Left ventricle myocardium inferior (tissue), 1 donor: ENCODE data around the gene GNG12. TPM values are rescaled to one million over a fixed set of nuclear protein-coding genes. Genes with fewer than 3 reads are reported as not detected.

Experiments
- DNase-seq: peaks from one replicate; pipeline ENCODE4 v3.0.0-alpha.2; 2020
- H3K27ac ChIP-seq: fragments of 200-600 bp; replicated peaks from 2 replicates; pipeline ENCODE4 v1.8.0; 2021
- H3K27me3 ChIP-seq: fragments of 200-600 bp; 2 replicates; pipeline ENCODE4 v1.8.0; 2021; ENCODE audit warnings: low read depth
- H3K36me3 ChIP-seq: fragments of 200-600 bp; 2 replicates; pipeline ENCODE4 v1.8.0; 2021
- H3K4me1 ChIP-seq: fragments of 200-600 bp; 2 replicates; pipeline ENCODE4 v1.8.0; 2021
- H3K4me3 ChIP-seq: fragments of 200-600 bp; 2 replicates; pipeline ENCODE4 v1.8.0; 2021; ENCODE audit warnings: mild to moderate bottlenecking, moderate library complexity
- H3K9me3 ChIP-seq: fragments of 200-600 bp; replicated peaks from 2 replicates; pipeline ENCODE4 v1.8.0; 2021
- intact Hi-C: fragments of 100-400 bp; cut with micrococcal nuclease; formaldehyde crosslinking; loops from one replicate; pipeline ENCODE4 v1.11.0; 2022
- total RNA-seq: library from RNA; stranded (reverse); fragmentation: NEBNext Ultra II Directional; extraction: Animal tissue kit (Norgen Biotek cat#: 25700); gene quantifications from one replicate; pipeline ENCODE4 v1.2.1, GENCODE V29; 2021
- TF ChIP-seq, protein P1 (sequence below): fragments of 200-600 bp; IDR thresholded peaks from 2 replicates; pipeline ENCODE4 v1.8.0; 2021; ENCODE audit warnings: antibody characterized with exemption, mild to moderate bottlenecking, borderline replicate concordance
- donor health status: DM: no; HTN: yes; CAD: no; lungs with severe emphysema.

GNG12 gene
- total RNA-seq, 1 donor from 2014 or later: 35.1 TPM

DNA sequence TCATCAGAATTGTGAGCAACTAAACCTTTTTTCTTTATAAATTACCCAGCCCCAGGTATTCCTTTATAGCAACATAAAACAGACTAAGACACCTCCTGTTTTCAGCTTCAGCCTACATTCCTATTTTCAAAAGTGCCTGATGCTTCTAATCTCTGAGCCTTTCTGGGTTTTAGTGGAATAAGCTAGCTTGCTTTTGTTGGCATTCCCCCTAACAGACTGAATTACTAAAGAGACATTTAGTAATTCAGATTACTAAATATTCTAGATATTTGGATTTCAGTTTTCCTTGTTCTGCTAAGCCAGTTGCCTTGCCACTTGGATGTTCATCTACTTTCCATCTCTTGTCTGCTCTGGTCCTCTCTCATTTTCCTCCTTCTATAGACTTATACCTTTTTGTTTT lies 10.5 kb upstream of the GNG12 start:
- Histone ChIP-seq H3K27ac (no peak overlapping the region), H3K27me3 (no peaks in the 10 kb centered on the region), H3K36me3 (no peaks in the 10 kb centered on the region), H3K4me3 (no peak overlapping the region), H3K4me1 (peaks cover 29% of the 10 kb centered on the region), H3K9me3 (no peaks in the 10 kb centered on the region)
- DNase-seq: no peak
- intact Hi-C loops: no loop called here
- TF ChIP-seq, protein P1, sequence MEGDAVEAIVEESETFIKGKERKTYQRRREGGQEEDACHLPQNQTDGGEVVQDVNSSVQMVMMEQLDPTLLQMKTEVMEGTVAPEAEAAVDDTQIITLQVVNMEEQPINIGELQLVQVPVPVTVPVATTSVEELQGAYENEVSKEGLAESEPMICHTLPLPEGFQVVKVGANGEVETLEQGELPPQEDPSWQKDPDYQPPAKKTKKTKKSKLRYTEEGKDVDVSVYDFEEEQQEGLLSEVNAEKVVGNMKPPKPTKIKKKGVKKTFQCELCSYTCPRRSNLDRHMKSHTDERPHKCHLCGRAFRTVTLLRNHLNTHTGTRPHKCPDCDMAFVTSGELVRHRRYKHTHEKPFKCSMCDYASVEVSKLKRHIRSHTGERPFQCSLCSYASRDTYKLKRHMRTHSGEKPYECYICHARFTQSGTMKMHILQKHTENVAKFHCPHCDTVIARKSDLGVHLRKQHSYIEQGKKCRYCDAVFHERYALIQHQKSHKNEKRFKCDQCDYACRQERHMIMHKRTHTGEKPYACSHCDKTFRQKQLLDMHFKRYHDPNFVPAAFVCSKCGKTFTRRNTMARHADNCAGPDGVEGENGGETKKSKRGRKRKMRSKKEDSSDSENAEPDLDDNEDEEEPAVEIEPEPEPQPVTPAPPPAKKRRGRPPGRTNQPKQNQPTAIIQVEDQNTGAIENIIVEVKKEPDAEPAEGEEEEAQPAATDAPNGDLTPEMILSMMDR: no peak

DNA sequence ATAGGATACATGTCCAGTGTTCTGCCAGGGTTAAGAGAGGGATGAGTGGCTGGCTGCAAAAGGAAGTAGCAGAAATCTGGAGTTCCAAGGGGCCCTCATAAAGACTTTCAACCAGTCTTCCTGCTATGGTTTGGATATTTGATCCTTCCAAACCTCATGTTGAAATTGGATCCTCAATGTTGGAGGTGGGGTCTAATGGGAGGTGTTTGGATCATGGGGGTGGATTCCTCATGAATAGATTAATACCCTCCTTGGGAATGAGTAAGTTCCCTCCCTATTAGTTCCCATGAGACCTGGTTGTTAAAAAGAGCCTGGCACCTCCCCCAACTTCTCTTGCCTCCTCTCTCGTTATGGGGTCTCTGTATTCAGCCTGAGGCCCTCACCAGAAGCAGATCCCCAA lies 10.1 kb upstream of the GNG12 start:
- H3K27ac ChIP-seq: no peak overlapping the region
- TF ChIP-seq, protein P1: no peak
- no peaks in the 10 kb centered on the region for H3K9me3 ChIP-seq
- DNase-seq: no peak
- H3K36me3 ChIP-seq: no peaks in the 10 kb centered on the region
- intact Hi-C loops: no loop called here
- no peak overlapping the region for H3K4me3 ChIP-seq
- H3K27me3 ChIP-seq: no peaks in the 10 kb centered on the region
- peaks cover 32% of the 10 kb centered on the region for H3K4me1 ChIP-seq

DNA sequence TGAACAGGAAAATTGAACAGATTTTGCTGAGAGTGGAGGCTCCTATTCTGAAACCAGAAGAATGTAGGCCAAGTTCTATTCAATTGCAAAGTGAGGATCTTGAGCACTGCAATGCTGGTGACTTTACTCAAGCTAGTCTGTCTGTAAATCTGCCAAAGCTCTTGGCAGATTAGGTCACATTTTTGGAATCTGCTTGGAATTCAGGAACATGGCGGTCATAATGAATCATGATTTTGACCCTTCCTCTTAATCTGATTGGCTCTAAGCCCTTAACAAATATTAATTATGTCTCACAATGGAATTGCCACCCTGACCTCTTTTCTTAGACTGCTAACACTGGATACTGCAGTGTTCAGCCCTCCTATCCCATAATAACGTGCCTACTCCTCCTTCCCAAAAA lies 7.2 kb upstream of the GNG12 start:
- no peak for DNase-seq
- TF ChIP-seq, protein P1: no peak
- no peaks in the 10 kb centered on the region for H3K27me3 ChIP-seq
- H3K4me1 ChIP-seq: peaks cover 34% of the 10 kb centered on the region
- H3K27ac ChIP-seq: peak overlapping the region; percentile 0
- H3K4me3 ChIP-seq: no peak overlapping the region
- intact Hi-C loops: no loop called here
- H3K9me3 ChIP-seq: no peaks in the 10 kb centered on the region
- H3K36me3 ChIP-seq: no peaks in the 10 kb centered on the region

DNA sequence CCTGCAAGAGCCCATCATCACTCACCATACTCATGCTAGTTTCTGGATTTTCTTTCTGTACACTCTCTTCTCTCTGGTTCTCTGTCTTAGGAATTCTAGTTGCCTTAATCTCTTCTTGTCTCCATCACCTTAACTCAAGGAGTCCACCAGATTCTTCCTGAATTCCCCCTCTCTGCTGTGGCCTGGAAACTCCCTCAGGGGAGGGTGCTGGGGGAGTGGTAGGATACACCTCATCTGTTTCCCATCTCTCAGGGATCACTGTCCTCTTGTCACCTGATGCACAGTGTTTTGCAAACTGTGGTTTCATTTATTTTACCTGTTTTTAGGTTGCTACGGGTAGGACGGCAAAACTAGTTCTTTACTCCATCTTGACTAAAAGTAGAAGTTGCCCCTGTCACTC lies 6.6 kb upstream of the GNG12 start:
- intact Hi-C loops: no loop called here
- H3K27ac ChIP-seq: no peak overlapping the region

DNA sequence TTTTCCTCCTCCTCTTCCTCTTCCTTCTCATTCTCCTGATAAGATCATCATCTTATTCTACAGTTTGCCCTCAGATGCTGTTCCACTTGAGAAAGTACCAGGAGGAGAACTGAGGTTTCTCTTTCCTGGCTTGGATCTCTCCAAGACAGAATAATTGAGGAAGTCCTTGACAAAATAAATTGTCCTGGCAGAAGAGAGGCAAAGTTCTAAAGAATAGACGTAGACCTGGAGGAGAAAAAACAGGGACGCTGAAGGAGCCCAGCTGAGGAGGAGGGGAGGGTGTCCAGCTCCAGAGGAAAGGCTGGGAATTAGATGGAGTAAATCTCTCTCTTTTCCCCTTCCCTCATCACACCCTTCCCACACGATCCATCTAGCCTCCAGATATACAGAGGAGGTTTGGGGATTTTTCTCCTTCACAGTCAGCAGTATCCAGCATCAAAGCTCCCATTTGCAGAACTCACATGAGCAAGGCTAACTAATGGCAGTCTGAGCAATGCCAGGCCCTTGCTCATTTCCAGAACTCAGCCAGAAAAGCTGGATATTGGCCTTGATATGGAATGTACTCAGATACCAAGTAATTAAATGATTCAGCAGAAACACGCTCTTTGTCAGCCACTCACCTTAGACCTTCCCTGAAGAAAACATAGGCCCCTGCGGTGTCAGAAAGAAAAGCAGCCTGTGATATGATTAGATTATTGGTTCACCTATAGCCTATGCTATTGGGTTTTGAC lies 5.1 kb upstream of the GNG12 start:
- peak overlapping the region; percentile 37 for H3K27ac ChIP-seq

More for the DNA sequence above, 6.6 kb upstream of the GNG12 start:
- no peak for DNase-seq
- Histone ChIP-seq H3K36me3 (no peaks in the 10 kb centered on the region), H3K27me3 (no peaks in the 10 kb centered on the region), H3K9me3 (no peaks in the 10 kb centered on the region), H3K4me3 (no peak overlapping the region), H3K4me1 (peaks cover 34% of the 10 kb centered on the region)
- TF ChIP-seq, protein P1: no peak

More for the DNA sequence above, 5.1 kb upstream of the GNG12 start:
- Histone ChIP-seq H3K9me3 (no peaks in the 10 kb centered on the region), H3K36me3 (no peaks in the 10 kb centered on the region), H3K4me3 (no peak overlapping the region), H3K27me3 (no peaks in the 10 kb centered on the region), H3K4me1 (peaks cover 40% of the 10 kb centered on the region)
- intact Hi-C loops: no loop called here
- no peak for DNase-seq
- TF ChIP-seq, protein P1: no peak
